Activated CD8-positive, alpha-beta memory T cell treated with anti-CD3 and anti-CD28 coated beads for 36 hours (primary cell): ENCODE data around the gene LY6G6D. TPM values are rescaled to one million over a fixed set of nuclear protein-coding genes. Genes with fewer than 3 reads are reported as not detected.

ENCODE experiments used
- CTCF ChIA-PET: fragments of 350-600 bp; sonication (Branson Sonifier 250); formaldehyde crosslinking; loops from one replicate; lab custom pipeline; 2021; ENCODE audit warnings: antibody characterized with exemption; lab: Charles Lee
- POLR2A ChIA-PET: fragments of 350-600 bp; sonication (Branson Sonifier 250); formaldehyde crosslinking; loops from one replicate; lab custom pipeline; 2021; ENCODE audit warnings: antibody characterized with exemption; lab: Charles Lee
- total RNA-seq, 2 experiments: library from RNA; stranded (reverse); gene quantifications; one replicate each; pipeline ENCODE4 v1.2.3, GENCODE V29; 2021

LY6G6D gene
- total RNA-seq, 2 experiments from 2014 or later, result not detected

DNA sequence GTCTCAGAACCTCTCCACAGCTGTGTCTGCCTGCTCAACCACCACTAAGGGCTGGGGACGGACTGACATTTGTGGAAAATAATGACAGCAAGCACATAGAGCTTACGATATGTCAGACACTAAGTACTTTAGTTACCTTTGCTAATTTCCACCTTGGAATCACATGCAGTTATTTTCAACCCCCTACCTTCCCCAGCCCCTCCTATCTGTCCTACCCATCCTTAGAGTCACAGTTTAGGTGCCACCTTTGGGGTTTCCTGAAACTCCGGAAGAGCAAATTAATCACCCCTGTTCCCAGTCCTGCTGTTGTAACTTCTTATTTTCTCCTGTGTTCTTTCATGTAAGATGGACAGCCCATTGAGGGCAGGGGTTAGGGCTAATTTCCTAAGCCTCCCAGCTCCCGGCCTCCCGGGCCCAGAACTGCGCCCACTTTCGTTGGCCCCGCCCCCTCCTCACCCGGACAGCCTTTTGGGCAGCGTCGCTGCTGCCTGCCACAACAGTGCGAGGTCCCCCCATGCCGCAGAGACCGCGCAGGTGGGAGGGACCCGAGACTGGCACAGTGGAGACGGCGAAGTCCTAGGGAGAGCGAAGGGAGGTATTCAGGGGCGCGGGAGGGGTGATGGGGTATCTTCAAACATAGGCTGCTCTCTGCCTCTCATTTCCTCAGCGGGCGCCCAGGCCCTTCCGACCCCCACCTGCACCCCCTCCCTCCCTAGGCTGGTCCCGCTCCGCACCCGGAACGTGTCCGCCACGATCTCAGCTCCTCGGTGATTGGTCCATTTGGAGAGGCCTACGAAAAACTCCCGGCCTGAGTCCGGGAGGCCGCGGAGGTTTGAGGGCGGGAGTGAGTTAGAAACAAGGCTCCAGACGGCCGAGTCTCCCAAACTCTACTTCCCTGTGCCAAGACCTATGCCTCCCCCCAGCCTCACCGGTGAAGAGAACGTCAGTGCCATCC, 12.8 kb downstream of the LY6G6D start:
- CTCF ChIA-PET, result interaction anchor here (0.6 to 5.1 kb wide), 9 partner anchors 12 to 108 kb away, joined by 3 to 46 read pairs (median 5); partner anchors contain the start of genes LY6G5C, MSH5 and VARS1
- POLR2A ChIA-PET, result no interaction called here

DNA sequence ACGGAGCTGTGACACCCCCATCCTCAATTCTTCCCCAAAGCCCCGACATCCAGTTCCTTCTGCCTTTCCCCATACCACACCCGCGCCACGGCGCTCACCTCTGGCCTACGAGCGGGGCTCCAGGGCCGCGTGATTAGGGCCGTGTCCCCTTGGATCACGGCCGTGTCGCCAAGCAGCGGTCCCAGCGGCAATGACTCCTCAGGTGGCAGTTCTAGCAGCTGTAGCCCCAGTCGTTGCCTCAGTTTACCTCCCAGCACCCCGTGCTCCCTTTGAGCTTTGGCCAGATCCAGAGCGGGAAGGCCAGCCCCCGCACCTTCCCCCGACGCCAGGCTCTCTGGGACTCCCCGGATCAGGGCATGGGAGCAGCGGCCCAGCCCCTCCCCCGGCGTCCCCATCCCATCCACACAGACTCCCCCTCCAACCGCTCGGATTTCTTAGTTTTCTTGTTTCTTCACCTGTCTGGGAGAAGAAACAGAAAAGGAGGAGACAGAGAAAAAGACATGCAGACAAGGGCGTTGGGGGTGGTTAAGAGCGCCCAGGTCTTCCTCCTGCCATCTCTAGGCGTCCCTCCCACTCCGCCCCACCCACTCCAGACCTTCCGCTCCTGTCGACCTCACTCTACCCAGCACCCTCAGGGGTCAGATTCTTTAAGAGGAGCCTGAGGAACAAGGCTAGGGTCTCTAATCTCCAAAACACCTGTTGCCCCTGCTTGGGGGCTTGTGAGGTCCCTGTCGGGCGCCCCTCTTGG, 13.8 kb downstream of the LY6G6D start, which contains the start of gene DDAH2:
Gene DDAH2 (minus strand): TSS at position 533 of the 748 bp plus-strand sequence. CDS start 138 bp downstream, at position 395.
- ChIA-PET POLR2A (interaction anchor here (2.0 kb wide), 1 partner anchor 86 kb away, joined by 5 read pairs; the partner anchor contains the start of genes HSPA1A and HSPA1L), CTCF (interaction anchor here (0.8 to 5.1 kb wide), 16 partner anchors 11 to 183 kb away, joined by 3 to 46 read pairs (median 4); partner anchors contain the start of genes C6orf47, HSPA1B, LY6G5C and LY6G6D)

DNA sequence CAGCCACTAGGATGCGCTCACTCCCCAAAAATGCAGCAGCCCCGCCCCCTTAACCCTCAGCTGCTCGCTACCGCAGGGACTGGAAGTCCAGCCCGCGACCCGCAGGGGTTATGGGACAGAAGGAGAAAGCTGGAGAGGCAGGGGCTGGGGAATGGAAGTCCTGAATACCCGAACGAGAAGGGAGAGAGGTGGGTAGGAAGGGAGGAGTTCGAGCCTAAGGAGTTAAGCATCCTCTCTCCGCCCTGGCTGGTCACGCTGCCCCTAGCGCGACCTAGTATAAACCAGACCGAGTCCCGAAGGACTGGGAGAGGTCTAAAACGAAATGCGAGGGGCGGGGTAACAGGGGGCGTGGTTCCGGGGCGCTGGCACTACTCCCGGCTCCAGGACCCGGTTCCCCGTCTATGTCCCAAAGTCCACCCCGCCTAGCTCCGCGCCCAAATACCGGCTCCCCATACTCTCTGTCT, 14.4 kb downstream of the LY6G6D start:
- POLR2A ChIA-PET, result interaction anchor here (1.1 to 2.0 kb wide), 3 partner anchors 9 to 86 kb away, joined by 3 to 7 read pairs (median 5); partner anchors contain the start of genes HSPA1A, HSPA1L and MSH5
- CTCF ChIA-PET, result interaction anchor here (0.7 to 5.1 kb wide), 16 partner anchors 10 to 182 kb away, joined by 3 to 46 read pairs (median 4); partner anchors contain the start of genes C6orf47, HSPA1B, LSM2 and LY6G5C

DNA sequence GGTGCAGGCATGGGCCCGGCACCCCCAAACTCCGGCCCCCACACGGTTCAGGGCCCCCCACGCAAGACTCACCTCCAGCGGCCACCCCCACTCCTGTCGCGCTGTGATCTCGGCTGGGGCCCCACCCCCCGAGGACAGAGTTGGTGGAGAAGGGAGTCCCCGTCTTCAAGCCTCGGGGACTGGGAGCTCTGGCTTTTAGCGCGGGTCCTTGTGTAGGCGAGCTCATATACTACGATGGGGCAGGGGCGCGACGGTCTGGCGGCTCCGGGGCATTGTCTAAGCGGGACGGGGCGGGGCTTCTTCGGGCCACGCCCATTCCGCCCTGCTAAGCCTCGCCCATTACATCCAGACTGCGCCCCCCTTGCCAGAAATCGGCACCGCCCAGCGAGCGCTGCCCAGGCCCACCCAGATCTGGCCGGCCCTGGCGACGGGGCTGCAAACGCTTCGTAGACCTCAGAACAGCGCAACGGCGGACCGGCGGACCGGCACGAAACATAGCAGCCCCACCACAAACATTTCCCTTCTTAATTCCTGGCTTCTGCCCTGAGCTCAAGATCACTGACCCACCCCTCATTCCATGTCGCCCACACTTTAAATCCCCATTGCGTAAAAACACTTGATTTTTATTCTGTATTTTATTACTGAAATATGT, 15.0 kb downstream of the LY6G6D start:
- ChIA-PET POLR2A (interaction anchor here (1.1 to 2.0 kb wide), 3 partner anchors 8 to 85 kb away, joined by 3 to 7 read pairs (median 5); partner anchors contain the start of genes HSPA1A, HSPA1L and MSH5), CTCF (interaction anchor here (0.7 to 5.1 kb wide), 17 partner anchors 9 to 181 kb away, joined by 3 to 46 read pairs (median 4); partner anchors contain the start of genes C6orf47, HSPA1B, LSM2 and LY6G5C)

DNA sequence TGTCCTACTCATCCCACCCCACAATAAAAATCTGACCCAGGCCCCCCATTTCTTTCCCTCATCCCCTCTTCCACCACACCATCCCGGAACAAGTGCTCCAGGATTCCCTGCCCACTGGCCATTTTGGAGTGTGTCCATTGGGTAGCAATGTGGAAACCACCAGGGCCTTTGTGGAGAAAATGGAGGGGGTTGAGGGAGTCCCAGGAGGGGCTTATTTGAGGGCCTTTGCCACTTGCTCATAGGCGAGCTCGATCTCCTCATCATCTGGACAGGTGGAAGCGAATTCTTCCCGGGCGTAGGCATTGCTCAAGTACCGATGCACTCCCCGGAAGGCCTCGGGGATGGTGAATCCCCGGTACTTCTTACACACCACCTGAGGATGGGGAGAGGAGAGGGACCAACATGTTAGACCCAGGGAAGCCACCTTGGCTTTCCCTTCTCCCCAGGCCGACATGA, 15.5 kb downstream of the LY6G6D start:
- POLR2A ChIA-PET, result interaction anchor here (1.1 to 2.0 kb wide), 3 partner anchors 8 to 85 kb away, joined by 3 to 7 read pairs (median 5); partner anchors contain the start of genes HSPA1A, HSPA1L and MSH5

DNA sequence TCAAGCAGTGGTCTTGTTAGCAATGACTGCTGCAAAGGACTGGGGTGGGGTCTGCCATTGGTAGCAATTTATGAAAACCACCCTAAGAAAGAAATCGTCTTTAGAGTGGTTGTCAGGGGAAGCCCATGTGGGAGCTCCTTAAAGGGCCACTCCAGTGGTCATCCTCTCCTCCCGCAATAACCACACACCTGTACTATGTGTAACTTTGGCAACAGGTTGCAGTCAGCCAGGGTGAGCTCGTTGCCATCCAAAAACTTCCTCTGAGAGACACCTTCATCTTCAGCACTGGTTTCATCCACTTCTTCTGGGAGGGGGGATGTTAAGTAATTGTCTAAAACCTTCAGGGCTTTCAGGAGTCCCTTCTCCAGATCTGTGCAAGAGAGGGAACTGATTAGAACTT, 16.9 kb downstream of the LY6G6D start:
- CTCF ChIA-PET, result interaction anchor here (1.6 kb wide), 1 partner anchor 64 kb away, joined by 4 read pairs; the partner anchor contains the start of gene VARS1
- POLR2A ChIA-PET, result no interaction called here

More for the DNA sequence above, 15.5 kb downstream of the LY6G6D start:
- CTCF ChIA-PET, result interaction anchor here (0.7 to 5.1 kb wide), 7 partner anchors 9 to 77 kb away, joined by 3 to 46 read pairs (median 7); partner anchors contain the start of genes LSM2, LY6G6D and MSH5

DNA sequence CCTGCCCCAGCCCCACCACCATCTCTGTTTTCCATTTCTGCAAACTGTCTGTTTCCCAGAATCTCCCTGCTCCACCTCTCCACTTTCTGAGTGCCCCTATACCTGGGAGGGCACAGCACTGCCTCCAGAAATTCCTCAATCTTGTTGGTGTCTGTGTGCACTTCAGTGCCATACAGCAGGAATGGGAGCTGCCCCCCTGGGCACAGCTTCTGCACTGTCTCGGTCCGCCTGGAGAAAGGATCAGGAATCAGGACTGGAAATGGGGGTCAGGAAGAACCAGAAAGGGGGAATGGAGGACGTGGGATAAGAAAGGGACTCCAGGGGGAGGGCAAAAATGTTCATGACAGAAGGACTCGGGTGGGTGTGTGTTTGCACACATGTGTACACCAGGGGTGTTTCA, 18.6 kb downstream of the LY6G6D start:
- POLR2A ChIA-PET, result no interaction called here
- CTCF ChIA-PET, result interaction anchor here (2.6 to 2.8 kb wide), 2 partner anchors 36 to 40 kb away, joined by 8 to 9 read pairs; no protein-coding TSS in a partner anchor

DNA sequence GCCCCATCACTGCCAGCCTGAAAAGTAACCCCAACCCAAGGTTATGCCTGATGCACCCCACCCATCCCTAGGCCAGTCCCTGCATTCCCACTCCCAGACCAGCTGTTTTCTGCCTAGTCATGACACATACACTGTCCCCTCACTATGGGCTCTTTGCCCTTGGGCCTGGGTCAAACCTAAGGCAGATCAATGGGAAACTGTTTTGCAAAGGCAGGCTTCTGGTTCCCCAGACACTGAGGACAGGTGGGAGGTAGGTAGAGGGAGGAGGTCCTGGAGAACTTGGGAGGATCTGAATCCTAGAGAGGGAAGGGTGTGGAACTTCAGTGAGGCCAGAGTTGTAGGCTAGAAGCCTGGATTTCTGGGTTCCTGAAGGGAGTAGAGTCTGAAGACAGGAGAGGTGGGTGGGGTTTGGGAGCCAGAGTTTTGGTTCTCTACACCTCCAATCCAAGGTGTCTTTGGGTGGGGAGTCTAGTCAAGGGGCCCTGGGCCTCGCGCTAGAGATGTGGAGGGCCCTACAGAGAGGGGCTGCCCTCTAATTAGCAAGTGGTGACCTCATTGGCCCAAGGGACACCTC, 19.2 kb downstream of the LY6G6D start:
- ChIA-PET POLR2A (no interaction called here), CTCF (interaction anchor here (1.0 to 2.8 kb wide), 3 partner anchors 13 to 40 kb away, joined by 3 to 9 read pairs (median 8); no protein-coding TSS in a partner anchor)

DNA sequence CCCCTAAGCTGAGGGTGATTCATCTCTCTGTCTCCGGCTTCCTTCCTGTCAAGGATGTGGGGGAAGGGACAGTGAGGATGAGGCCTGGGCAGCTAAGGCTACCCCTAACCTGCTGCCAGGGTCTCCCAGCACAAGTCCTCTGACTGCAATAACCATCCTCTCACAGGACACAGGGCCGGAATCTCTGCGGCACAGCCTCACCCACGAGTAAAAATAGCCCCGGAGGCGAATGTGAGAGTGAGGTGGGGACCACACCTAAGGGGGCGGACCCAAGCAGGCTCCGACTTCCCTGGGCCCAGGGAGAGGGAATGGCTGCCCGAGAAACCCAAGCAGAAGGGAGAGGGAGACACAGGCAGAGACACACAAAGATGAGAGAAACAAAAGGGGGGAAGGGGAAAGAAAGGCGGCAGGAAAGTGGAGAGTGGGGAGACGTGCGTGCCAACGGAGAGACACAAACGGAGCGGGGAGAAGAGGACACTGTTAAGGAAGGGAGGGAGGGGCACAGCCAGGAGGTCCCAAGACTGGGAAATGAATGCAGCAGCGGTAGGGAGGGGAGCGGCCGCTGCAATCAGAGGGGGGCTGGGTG, 19.8 kb downstream of the LY6G6D start:
- CTCF ChIA-PET, result interaction anchor here (0.7 to 2.8 kb wide), 5 partner anchors 13 to 1542 kb away, joined by 3 to 9 read pairs (median 3); partner anchors contain the start of gene B3GALT4

DNA sequence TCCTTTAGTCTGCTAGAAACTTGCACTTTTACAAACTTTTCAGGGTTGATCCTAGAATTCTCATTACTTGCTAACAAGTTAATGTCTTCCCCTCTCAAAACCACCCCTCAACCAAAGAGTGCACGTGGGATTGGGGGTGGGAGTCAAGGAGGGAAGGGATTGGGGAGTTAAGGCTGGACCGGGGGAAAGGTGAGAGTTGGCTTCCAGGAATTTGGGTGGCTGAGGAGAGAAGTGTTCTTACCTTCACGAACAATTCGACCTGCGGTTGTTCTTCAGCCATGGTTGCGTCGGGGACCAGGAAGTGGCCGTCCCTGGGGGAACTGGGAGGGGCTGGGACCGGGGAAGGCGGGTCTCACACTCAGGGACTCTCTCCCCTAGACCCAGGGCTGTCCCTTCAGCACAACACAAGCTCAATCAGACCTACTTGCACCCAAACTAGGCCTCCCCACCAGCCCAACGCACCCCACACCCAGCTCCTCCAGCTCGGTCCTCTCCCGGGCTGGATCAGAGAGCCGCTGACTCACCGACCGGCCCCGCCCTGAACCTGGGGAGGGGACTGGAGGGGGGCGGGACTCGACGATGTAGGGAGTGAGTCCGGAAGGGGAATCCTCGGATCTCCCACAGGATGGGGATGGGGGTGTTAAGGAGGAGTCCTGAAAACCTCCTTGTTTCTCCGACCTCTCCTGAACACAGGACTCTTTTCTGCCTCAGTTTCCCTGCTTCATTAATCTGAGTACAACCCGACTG, 21.0 kb downstream of the LY6G6D start, which contains the start of gene CLIC1:
Gene CLIC1 (minus strand): TSS at position 510 of the 747 bp plus-strand sequence. CDS start 230 bp downstream, at position 280.
- ChIA-PET CTCF (interaction anchor here (0.6 to 3.2 kb wide), 7 partner anchors 33 to 759 kb away, joined by 3 to 23 read pairs (median 3); partner anchors contain the start of gene VARS1), POLR2A (interaction anchor here (0.5 kb wide), 1 partner anchor 72 kb away, joined by 3 read pairs; the partner anchor contains the start of gene GPANK1)

More for the DNA sequence above, 19.8 kb downstream of the LY6G6D start:
- POLR2A ChIA-PET, result interaction anchor here (0.6 to 0.7 kb wide), 5 partner anchors 13 to 210 kb away, joined by 3 to 5 read pairs (median 4); partner anchors contain the start of genes HSPA1A, HSPA1B and HSPA1L

DNA sequence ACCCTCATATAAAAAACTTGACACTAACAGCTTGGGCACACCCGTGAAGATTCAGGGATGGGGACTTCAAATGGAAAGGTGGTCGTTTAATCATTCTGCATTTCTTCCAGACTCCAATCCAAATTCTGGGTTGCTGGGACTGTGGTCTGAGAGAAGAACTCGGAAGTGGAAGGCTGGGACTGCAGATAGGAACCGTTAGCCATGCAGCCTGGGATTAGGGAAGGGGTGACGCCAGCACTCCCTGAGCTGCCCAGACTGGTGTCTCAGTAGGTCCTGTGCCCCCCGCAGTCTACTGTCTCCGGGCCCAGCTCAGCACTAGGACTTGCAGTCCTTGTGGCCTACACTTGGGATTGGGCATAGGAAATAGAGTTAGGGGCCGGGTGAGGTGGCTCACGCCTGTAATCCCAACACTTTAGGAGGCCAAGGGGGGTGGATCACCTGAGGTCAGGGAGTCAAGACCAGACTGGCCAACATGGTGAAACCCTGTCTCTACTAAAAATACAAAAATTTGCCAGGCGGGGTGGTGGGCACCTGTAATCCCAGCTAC, 21.7 kb downstream of the LY6G6D start:
- ChIA-PET POLR2A (interaction anchor here (0.6 to 2.1 kb wide), 3 partner anchors 30 to 1101 kb away, joined by 4 to 6 read pairs (median 5); partner anchors contain the start of gene HSPA1B), CTCF (interaction anchor here (0.7 to 5.5 kb wide), 5 partner anchors 8 to 93 kb away, joined by 3 to 46 read pairs (median 3); partner anchors contain the start of genes DDAH2 and VARS1)

DNA sequence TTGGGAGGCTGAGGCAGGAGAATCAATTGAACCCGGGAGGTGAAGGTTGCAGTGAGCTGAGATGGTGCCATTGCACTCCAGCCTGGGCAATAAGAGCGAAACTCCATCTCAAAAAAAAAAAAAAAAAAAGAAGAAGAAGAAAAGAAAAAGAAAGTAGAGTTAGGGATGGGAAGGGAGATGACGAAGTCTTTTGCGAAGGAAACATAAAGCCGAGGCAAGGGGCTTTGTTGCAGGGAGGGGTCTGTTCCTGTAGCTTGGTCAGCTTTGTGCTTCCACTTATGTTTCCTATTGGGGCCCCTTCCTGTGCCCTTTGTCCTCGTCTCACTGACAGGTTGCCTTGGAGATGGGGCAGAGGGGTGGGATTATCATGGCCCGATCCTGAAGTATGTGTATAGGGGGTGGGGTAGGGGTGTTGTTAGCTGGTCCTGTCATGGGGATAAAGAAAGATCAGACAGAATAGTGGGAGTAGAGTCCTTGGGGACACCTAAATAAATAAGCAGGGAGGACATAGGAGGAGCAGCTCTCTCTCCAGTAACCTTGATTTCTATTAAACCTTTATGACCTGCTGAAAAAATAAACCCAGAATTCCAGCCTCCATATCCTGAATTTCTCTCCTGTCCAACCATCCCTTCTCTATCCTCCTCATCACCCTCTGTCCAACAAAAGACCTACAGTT, 22.3 kb downstream of the LY6G6D start:
- ChIA-PET POLR2A (interaction anchor here (0.6 to 2.1 kb wide), 7 partner anchors 29 to 1100 kb away, joined by 3 to 6 read pairs (median 4); partner anchors contain the start of genes ABHD16A, BAG6, HSPA1B and LSM2), CTCF (interaction anchor here (0.8 to 5.5 kb wide), 6 partner anchors 9 to 92 kb away, joined by 3 to 46 read pairs (median 3); partner anchors contain the start of genes DDAH2, HSPA1B and VARS1)

DNA sequence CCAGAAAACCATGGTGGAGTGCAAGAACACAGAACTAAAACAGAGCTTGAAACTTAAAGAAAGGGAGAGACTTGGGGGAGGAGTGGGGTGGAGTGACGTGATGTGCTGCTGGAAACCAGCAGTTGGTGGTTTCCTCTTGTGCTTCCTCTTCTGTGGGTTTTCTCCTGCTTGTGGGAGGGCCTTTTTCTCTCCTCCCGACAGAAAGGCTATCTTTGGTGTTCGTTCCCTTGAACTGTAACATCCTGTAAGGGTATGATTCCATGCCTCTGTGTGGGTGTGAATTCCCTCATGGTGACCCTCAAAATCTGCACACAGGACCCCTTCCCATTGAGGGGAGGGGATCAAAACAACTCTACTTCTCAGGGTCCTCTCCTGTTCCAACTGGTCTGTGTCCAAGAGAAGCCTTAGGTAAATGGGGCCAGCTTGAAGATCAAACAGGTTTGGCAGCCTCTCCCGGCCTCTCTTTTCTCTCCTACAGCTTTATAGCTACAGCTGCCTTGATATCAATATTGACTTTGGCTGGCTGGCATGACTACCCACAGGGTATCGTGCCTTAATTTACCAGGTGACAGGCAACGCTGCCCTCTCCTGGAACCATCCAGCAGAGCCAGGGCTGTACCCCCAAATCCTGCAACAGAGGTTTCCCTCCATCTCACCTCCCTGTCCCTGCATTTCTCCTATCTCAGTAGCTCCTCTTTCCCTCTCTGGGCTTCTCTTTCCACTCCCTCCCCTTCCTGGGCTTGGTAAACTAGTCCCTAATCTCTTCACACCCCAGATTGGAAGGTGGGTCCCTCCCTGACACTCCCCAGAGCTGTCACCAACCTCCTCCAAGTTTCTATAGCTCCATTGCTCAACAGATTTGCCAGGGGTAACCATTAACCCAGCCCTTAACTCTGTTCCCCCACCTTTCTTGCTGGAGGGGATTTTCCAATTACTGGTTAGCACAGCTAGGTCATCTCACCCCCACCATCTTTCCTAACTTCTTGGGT, 23.1 kb downstream of the LY6G6D start:
- CTCF ChIA-PET, result interaction anchor here (0.8 to 5.5 kb wide), 7 partner anchors 10 to 99 kb away, joined by 3 to 46 read pairs (median 4); partner anchors contain the start of genes DDAH2, HSPA1B and VARS1
- POLR2A ChIA-PET, result interaction anchor here (0.6 to 2.1 kb wide), 10 partner anchors 8 to 1580 kb away, joined by 3 to 5 read pairs (median 4); partner anchors contain the start of genes ABHD16A, BAG6, HSPA1B and LSM2
